Osteoblast (primary cell): ENCODE data around the gene SOST. TPM values are rescaled to one million over a fixed set of nuclear protein-coding genes. Genes with fewer than 3 reads are reported as not detected.

Experiments used
- DNase-seq: peaks from one replicate; pipeline ENCODE4 v3.0.0; 2011; ENCODE audit warnings: low spot score, mixed read lengths; ENCODE audit not compliant: insufficient read length; ENCODE audit errors: missing footprints
- H2AFZ ChIP-seq: 2 replicates; pipeline ENCODE4 v1.6.0; 2011; ENCODE audit warnings: mild to moderate bottlenecking, low read length
- H3K27ac ChIP-seq: 2 replicates; pipeline ENCODE4 v1.5.1; 2011; ENCODE audit warnings: mild to moderate bottlenecking, low read depth, low read length, moderate library complexity
- H3K27me3 ChIP-seq: 2 replicates; pipeline ENCODE4 v1.6.0; 2012; ENCODE audit warnings: mild to moderate bottlenecking, control low read depth, inconsistent platforms, low read length, moderate library complexity; ENCODE audit not compliant: insufficient read depth
- H3K36me3 ChIP-seq: 2 replicates; pipeline ENCODE4 v1.5.1; 2011; ENCODE audit warnings: mild to moderate bottlenecking, low read length, control low read depth, moderate library complexity; ENCODE audit not compliant: insufficient read depth
- H3K4me1 ChIP-seq: 2 replicates; pipeline ENCODE4 v1.5.1; 2011; ENCODE audit warnings: mild to moderate bottlenecking, low read length, control low read depth, moderate library complexity; ENCODE audit not compliant: insufficient read depth
- H3K4me2 ChIP-seq: 2 replicates; pipeline ENCODE4 v1.6.0; 2011; ENCODE audit warnings: mild to moderate bottlenecking, low read length; ENCODE audit not compliant: insufficient read depth
- H3K4me3 ChIP-seq: fragments of 200-600 bp; sonication (generic); 3 replicates; pipeline ENCODE4 v1.5.1; 2012; ENCODE audit warnings: mild to moderate bottlenecking, low read length, inconsistent platforms; ENCODE audit not compliant: insufficient read depth
- H3K79me2 ChIP-seq: 2 replicates; pipeline ENCODE4 v1.6.0; 2012; ENCODE audit warnings: mild to moderate bottlenecking, low read length, control low read depth, inconsistent platforms; ENCODE audit not compliant: insufficient read depth
- H3K9me3 ChIP-seq: 2 replicates; pipeline ENCODE4 v1.5.1; 2011; ENCODE audit warnings: low read depth, low read length, control low read depth
- H4K20me1 ChIP-seq: 2 replicates; pipeline ENCODE4 v1.6.0; 2012; ENCODE audit warnings: mild to moderate bottlenecking, low read length, control low read depth; ENCODE audit not compliant: insufficient read depth
- total RNA-seq: library from RNA; depleted of rRNA; stranded (reverse); fragments of >200 nt; gene quantifications from 2 replicates; pipeline ENCODE4 v1.2.3, GENCODE V29; 2012
- TF ChIP-seq, protein P1 (sequence below): IDR thresholded peaks from 2 replicates; pipeline ENCODE4 v1.5.1; 2011; ENCODE audit warnings: mild to moderate bottlenecking, low read depth, low read length, moderate library complexity; ENCODE audit errors: extremely low read depth

The SOST gene
- total RNA-seq, 1 donor: not detected

DNA sequence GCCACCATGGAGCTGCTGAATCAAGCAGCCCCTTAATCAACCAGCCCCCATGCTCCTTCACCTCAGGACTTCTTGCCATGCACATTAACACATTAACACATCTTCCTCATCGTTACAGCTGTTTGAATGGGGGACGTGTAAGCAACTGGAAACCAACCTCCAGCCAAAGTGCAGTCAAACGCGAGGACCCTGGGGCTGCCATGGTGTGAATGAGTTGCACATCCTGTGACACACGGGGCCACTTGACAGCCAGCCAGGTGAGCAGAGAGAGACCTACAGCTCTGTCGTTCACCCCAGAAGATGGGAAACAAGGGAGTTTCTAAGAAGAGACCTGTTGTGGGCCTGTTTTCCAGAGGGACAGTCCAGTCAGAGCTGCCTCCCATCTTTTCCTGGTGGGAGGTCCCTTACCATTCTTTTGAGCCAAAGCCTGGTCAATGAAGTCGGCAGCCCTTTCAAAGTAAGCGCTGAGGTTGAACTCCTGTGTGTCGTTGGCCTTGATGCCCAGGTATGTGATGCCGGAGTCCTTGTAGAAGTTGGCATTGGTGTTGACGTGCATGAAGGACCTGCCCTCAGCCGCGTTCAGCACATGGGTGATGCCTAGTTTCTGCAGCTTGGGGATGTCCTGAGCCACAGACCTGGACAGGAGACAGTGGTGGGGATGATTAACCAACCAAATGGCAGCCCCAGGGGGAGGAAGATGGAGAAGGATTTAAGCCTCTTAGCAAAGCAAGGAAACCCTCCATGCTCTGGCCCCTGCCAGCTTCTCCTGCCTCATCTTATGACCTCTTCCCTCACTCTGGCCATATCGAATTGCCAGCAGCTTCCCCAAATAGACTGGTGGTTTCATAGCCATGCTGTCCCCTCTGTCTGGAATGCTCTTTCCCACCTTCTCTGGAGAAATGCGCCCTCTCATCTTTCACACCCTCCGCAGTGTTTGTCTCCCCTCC is 16.0 kb upstream of the SOST start:
- H3K79me2 ChIP-seq: peaks cover 58% of the 10 kb centered on the region
- TF ChIP-seq, protein P1, sequence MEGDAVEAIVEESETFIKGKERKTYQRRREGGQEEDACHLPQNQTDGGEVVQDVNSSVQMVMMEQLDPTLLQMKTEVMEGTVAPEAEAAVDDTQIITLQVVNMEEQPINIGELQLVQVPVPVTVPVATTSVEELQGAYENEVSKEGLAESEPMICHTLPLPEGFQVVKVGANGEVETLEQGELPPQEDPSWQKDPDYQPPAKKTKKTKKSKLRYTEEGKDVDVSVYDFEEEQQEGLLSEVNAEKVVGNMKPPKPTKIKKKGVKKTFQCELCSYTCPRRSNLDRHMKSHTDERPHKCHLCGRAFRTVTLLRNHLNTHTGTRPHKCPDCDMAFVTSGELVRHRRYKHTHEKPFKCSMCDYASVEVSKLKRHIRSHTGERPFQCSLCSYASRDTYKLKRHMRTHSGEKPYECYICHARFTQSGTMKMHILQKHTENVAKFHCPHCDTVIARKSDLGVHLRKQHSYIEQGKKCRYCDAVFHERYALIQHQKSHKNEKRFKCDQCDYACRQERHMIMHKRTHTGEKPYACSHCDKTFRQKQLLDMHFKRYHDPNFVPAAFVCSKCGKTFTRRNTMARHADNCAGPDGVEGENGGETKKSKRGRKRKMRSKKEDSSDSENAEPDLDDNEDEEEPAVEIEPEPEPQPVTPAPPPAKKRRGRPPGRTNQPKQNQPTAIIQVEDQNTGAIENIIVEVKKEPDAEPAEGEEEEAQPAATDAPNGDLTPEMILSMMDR: no peak
- H3K27me3 ChIP-seq: peaks cover 2% of the 10 kb centered on the region
- H3K4me3 ChIP-seq: no peak overlapping the region
- no peak for DNase-seq
- peaks cover 46% of the 10 kb centered on the region for H3K36me3 ChIP-seq
- H2AFZ ChIP-seq: no peak overlapping the region
- peaks cover 9% of the 10 kb centered on the region for H3K4me1 ChIP-seq
- no peak overlapping the region for H3K4me2 ChIP-seq
- H3K27ac ChIP-seq: no peak overlapping the region
- H3K9me3 ChIP-seq: no peaks in the 10 kb centered on the region
- H4K20me1 ChIP-seq: peaks cover 14% of the 10 kb centered on the region

DNA sequence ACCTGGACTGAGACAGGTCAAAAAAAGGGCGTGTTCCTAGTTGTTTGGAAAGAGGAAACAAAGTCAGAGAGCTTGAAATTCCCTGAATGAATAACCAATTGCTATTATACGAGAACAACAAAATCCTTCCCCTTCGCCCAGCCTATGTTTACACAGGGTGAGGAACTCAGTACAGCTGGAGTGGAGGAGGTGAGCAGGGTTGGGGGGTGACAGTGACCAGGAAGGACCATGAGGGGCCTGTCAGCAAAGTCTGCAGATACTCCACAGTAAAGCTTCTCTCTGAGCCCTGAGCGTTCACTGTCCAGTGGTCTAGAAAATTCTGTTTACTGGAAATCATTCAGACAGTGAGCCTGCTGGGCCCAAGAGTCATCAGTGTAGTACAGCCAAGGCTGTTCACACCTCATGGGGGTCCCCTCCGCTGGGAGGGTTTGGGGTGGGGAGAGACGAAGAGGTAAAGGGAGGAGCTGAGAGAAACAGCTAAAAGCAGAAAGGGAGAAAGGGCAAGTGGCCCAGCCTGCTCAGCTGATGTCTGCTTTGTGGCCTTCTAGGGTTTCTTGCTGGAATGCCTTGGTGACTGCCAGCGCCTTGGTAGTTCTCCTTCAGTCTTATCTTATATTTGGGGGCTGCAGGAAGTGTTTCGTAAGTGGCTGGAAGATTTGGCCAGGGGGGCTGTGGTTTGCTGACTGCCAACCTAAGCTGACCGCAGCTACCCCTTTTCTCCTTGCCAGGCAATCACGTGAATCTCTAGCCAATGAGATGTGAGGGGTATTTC is 14.5 kb upstream of the SOST start:
- DNase-seq: peak; percentile 37
- Histone ChIP-seq H3K4me1 (peaks cover 4% of the 10 kb centered on the region), H3K4me3 (no peak overlapping the region), H3K79me2 (peaks cover 51% of the 10 kb centered on the region), H3K9me3 (no peaks in the 10 kb centered on the region), H3K36me3 (peaks cover 58% of the 10 kb centered on the region), H4K20me1 (peaks cover 14% of the 10 kb centered on the region), H2AFZ (no peak overlapping the region), H3K27me3 (no peaks in the 10 kb centered on the region), H3K27ac (no peak overlapping the region), H3K4me2 (no peak overlapping the region)
- TF ChIP-seq, protein P1: no peak

DNA sequence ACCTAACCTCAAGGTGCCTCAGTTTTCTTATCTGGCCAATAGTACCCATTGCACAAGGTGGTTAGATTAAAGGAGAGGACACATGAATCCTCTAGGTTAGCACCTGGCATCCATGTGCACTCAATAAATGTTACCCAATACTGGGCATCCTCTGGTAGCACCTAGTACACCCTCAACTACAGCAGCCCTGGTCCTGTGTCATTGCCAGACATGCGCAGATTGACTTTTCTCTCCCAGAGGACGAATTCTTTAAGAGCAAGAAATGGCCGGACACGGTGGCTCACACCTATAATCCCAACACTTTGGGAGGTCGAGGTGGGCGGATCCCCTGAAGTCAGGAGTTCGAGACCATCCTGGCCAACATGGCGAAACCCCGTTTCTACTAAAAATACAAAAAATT is 12.9 kb upstream of the SOST start:
- no peaks in the 10 kb centered on the region for H3K9me3 ChIP-seq
- H3K79me2 ChIP-seq: peaks cover 37% of the 10 kb centered on the region
- no peaks in the 10 kb centered on the region for H3K27me3 ChIP-seq
- H4K20me1 ChIP-seq: peaks cover 17% of the 10 kb centered on the region
- no peak overlapping the region for H3K27ac ChIP-seq
- H3K36me3 ChIP-seq: peaks cover 58% of the 10 kb centered on the region
- H3K4me2 ChIP-seq: no peak overlapping the region
- H2AFZ ChIP-seq: no peak overlapping the region
- no peak overlapping the region for H3K4me3 ChIP-seq
- no peak for DNase-seq
- H3K4me1 ChIP-seq: no peaks in the 10 kb centered on the region
- TF ChIP-seq, protein P1: no peak

DNA sequence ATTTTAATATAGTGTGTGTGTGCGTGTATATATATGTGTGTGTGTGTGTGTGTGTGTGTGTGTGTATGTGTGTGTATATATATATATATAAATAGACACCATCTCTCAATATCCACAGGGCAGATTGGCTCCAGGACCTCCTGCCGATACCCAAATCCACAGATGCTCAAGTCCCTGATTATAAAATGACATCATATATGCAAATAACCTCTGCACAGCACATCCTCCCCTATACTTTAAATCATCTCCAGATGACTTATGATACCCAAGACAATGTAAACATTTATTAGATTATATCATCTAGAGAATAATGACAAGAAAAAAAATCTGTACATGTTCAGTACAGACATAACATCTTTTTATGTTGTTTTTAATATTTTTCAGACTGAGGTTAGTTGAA is 12.4 kb upstream of the SOST start:
- H3K36me3 ChIP-seq: peaks cover 58% of the 10 kb centered on the region
- DNase-seq: no peak
- H3K27me3 ChIP-seq: no peaks in the 10 kb centered on the region
- peaks cover 33% of the 10 kb centered on the region for H3K79me2 ChIP-seq
- no peak overlapping the region for H2AFZ ChIP-seq
- TF ChIP-seq, protein P1: no peak
- H3K4me2 ChIP-seq: no peak overlapping the region
- no peaks in the 10 kb centered on the region for H3K4me1 ChIP-seq
- no peak overlapping the region for H3K4me3 ChIP-seq
- H3K9me3 ChIP-seq: no peaks in the 10 kb centered on the region
- no peak overlapping the region for H3K27ac ChIP-seq
- peaks cover 17% of the 10 kb centered on the region for H4K20me1 ChIP-seq
